Fibroblast of villous mesenchyme (primary cell): Measurements from ENCODE around the gene CYBC1. TPM values are rescaled to one million over a fixed set of nuclear protein-coding genes. Genes with fewer than 3 reads are reported as not detected.
"Not testable (repeated sequence)": the region's sequence is repeated elsewhere in the genome, so short reads cannot be mapped to it uniquely, and the experiment has no call there.

Source experiments
- DNase-seq: peaks from one replicate; pipeline ENCODE4 v3.0.0-alpha.2; 2010; ENCODE audit warnings: low read depth
- H3K4me3 ChIP-seq: 2 replicates; pipeline ENCODE4 v1.5.1; 2011; ENCODE audit warnings: low read depth, mild to moderate bottlenecking, low read length
- total RNA-seq: library from RNA; depleted of rRNA; stranded (reverse); fragments of >200 nt; gene quantifications from 2 replicates; pipeline ENCODE4 v1.2.3, GENCODE V29; 2012
- TF ChIP-seq, protein P1 (sequence below): IDR thresholded peaks from 2 replicates; pipeline ENCODE4 v1.5.1; 2012; ENCODE audit warnings: low read depth, mild to moderate bottlenecking, low read length; ENCODE audit not compliant: insufficient read depth

The CYBC1 gene
- total RNA-seq, 1 donor = 46.2 TPM

DNA sequence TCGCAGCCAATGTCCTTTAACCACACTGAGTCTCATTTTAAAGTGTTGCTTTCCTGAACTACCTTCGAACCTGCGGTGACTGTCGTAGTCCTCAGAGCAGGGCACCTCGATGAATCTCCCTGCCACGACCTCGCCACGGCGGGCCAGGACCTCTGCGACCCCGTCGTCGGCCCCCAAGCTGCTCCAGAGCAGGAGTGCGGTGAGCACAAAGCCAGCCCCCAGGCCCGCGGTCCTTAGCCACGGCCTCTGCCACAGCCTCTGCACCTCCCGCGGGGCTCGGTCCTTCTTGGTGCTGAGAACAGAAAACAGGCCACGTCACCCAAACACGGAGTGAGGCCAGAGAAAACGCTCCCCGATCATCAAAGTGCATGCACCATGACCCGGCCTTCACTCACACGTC lies 35.2 kb downstream of the CYBC1 start:
- no peak overlapping the region for H3K4me3 ChIP-seq
- TF ChIP-seq, protein P1, sequence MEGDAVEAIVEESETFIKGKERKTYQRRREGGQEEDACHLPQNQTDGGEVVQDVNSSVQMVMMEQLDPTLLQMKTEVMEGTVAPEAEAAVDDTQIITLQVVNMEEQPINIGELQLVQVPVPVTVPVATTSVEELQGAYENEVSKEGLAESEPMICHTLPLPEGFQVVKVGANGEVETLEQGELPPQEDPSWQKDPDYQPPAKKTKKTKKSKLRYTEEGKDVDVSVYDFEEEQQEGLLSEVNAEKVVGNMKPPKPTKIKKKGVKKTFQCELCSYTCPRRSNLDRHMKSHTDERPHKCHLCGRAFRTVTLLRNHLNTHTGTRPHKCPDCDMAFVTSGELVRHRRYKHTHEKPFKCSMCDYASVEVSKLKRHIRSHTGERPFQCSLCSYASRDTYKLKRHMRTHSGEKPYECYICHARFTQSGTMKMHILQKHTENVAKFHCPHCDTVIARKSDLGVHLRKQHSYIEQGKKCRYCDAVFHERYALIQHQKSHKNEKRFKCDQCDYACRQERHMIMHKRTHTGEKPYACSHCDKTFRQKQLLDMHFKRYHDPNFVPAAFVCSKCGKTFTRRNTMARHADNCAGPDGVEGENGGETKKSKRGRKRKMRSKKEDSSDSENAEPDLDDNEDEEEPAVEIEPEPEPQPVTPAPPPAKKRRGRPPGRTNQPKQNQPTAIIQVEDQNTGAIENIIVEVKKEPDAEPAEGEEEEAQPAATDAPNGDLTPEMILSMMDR = no peak
- DNase-seq = no peak

DNA sequence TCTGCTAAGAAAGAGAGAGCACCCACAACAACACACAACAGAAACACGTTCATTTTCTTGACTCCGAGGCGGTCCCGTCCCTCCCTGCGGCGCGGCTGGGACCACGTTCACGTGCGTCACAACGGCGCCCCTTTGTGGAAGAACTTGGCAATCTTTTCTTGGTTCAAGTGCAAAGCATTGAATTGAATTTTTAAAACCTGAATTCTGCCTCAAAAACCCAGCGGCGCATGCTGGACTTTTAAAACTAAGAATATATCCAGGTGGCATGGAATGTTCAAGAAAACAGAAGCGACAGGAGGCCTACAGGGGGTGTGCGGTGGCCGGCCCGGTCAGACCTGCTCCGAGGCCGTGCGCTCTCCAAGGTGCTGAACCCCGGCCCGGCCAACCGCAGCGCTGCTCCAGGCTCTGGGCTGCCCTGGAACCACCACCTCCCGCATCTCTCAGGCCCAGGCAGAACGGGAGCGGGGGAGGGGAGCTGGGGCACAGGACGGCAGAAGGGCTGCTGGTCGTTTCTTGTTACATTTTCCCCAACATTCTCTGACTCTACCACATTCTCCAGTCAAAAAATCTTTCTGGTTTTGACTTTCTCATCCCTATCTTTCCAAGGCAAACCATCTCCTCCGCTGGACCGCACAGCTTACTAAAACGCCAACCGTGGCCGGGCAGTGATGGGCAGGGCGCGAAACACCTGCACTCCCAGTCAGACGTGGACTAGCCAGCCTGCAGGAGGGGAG lies 35.8 kb downstream of the CYBC1 start:
- no peak overlapping the region for H3K4me3 ChIP-seq
- TF ChIP-seq, protein P1 = peak; percentile 80
- DNase-seq = peak; percentile 72

DNA sequence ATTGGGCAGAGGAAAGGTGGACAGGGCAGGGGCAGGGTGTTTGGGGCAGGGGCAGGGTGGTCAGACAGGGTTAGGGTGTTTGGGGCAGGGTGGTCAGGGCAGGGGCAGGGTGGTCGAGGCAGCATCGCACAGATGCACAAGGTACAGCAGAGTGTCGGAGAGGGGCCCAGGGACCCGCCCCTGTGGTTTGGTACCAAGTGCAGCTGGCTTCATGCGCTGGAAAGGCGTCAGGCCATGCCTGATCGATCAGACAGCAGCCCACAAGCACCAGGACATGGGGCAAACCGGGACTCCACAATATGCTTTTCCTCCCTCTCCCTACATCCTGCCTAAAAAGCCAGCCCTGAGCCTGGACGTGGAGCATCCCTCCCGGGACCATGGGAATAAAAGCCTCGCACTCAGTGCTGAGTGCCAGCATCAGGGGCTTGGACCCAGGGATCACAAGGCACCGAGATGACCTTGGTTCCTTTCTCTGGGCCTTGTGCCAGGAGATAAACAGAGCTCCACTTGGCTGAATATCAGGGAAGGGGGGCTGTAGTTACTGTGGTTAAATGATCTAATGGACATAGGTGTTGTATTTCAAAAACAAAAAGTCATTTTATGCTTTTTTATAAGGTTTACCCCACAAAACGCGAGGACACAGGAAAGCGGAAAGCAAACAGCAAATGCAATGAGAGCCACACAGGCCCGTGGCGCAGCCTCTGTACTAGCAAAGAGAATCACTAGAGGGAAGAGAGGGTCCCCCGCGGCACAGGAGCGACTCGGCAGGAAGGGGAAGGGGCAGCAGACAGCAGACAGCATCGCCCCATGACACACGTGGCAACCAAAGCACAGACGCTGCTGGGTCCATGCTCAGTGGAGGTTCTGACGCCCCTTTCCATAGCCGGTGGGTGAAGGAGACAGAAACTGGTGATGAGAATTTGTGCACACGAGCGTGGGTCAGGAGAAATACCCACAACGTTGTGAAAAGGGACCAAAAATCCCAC lies 37.7 kb downstream of the CYBC1 start:
- DNase-seq = no peak
- H3K4me3 ChIP-seq = no peak overlapping the region
- TF ChIP-seq, protein P1 = no peak

DNA sequence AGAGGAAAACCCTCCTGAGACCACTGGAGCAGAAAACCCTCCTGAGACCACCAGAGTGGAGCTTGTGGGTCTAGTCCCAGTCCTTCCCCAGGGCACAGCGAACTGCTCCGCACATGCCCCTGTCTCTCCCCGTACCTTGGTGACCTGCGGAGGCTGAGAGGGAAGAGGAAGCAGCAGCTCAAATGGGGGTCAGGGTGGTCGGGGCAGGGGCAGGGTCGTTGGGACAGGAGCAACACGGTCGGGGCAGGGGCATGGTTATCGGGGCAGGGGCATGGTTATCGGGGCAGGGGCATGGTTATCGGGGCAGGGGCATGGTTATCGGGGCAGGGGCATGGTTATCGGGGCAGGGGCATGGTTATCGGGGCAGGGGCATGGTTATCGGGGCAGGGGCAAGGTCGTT lies 38.5 kb downstream of the CYBC1 start:
- not testable (repeated sequence) for DNase-seq, H3K4me3 ChIP-seq

DNA sequence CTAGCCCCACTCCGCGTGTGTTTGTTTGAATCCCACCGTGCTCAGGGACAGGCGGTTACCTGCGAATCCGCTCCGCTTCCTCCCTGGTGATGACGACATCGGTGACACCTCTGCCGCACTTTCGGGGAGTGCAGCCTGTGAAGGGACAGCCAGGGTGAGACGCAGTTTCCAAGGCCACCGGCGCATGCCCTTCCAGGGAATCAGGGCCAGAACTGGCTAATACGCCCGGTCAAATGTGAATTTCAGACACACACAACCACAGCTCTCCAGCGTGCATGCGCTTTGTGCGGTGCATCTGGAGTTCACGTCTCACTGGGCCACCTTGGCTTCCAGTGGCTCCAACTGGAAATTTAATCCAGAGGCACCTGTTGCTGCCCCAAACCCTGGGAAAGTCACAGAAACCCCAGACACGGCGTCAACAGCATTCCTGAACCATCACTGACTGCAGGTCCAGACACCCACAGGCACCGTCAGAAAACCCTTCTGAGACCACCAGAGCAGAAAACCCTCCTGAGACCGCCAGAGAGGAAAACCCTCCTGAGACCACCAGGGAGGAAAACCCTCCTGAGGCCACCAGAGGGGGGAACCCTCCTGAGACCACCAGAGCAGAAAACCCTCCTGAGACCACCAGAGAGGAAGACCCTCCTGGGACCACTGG lies 39.0 kb downstream of the CYBC1 start:
- H3K4me3 ChIP-seq = no peak overlapping the region
- TF ChIP-seq, protein P1 = no peak
- DNase-seq = no peak

DNA sequence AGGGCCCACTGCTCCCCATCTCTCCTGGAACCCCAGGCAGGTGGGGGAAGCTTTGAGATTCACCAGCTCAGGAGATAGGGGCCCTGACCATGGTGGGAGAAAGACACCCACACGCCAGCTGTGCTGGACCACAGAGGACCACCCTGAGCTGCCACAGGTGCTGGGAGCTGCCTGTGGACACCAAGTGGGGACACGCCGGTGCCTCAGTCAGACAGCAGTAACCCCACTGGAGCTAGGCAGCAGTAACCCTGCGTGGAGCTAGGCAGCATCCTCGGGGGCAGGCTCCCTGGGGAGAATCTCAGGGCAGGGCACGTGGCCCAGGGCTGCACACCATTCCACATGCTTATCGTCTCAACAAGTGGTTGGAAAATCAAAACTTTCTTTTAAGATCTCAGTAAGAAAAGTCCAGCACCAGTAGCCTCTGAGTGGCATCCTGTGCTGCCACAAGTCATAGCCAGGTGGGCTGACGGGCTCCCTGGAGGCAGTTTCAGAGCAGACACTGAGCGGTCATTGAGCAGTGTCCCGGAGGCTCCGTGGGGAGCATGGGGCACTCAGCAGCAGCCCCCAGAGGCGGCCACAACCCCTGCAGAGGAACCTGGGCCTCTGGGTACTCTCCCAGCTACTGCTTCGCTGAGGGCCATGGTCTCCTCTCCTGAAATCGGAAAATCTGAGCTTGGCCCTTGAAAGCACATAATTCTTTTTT lies 40.4 kb downstream of the CYBC1 start:
- DNase-seq = no peak
- TF ChIP-seq, protein P1 = no peak

DNA sequence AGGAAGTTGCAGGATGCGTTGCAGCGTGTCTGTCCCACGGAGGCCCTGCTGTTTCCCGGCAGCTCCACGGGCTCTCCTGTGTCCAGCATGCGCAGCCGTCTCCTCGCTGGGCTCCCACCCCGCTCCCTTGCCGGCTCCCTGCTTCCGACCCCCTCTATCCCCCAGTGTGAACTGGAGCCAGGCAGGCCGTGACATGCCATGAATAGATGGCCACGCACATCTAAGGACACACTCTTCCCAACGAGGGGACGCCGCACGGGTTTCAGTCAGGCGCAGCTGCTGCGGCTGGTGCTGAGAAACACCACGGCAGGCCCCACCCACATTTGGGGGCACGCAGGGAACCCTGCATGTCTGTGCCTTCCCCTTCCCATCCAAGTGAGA lies 41.6 kb downstream of the CYBC1 start:
- DNase-seq = no peak
- TF ChIP-seq, protein P1 = no peak
- no peak overlapping the region for H3K4me3 ChIP-seq

More for the DNA sequence above, 40.4 kb downstream of the CYBC1 start:
- no peak overlapping the region for H3K4me3 ChIP-seq
